ENCODE data around the gene ALK. TPM values are rescaled to one million over a fixed set of nuclear protein-coding genes. Genes with fewer than 3 reads are reported as not detected.

ALK gene
- total RNA-seq, 1 donor, result under 0.01 TPM

DNA sequence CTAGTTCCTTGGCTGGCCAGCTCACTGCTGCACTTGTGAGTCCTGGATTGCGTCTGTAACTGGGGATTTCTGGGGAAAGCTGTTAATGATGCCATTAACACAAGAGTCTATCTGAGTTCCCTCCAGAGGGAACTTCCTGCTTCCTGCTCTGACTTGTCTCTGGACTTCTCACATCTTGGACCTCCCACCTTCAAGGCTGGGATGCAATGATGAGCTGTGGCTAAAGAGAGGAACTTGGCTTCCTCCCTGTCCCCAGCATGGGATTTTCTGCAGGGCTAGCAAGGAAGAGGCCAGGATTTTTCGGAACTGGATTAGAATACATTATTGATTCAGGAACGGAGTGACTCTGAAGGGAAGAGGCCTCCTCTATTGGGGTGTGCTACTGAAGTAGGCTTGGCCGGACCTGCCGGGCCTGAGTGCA is 650.7 kb downstream of the ALK start:
- Histone ChIP-seq H3K4me1 (ENCODE audit: insufficient read depth, low read length) (no peaks in the 10 kb centered on the region), H3K27ac (ENCODE audit: low read depth, low read length) (no peak overlapping the region), H3K9me3 (ENCODE audit: low read depth, low read length) (no peaks in the 10 kb centered on the region), H3K36me3 (ENCODE audit: insufficient read depth, low read length) (no peaks in the 10 kb centered on the region), H3K4me2 (ENCODE audit: insufficient read depth, low read length) (no peak overlapping the region), H4K20me1 (ENCODE audit: insufficient read depth, low read length) (no peaks in the 10 kb centered on the region), H3K4me3 (ENCODE audit: insufficient read depth, low read length) (no peak overlapping the region), H3K27me3 (ENCODE audit: insufficient read depth, low read length) (peaks cover 17% of the 10 kb centered on the region), H2AFZ (ENCODE audit: low read length) (no peak overlapping the region), H3K79me2 (ENCODE audit: insufficient read depth, low read length) (no peaks in the 10 kb centered on the region)
- DNase-seq (ENCODE audit: insufficient read length, low spot score, missing footprints), result no peak
- TF ChIP-seq CTCF (IDR thresholded peaks at IDR 0.05; ENCODE audit: extremely low read depth, low read depth, low read length), result no peak

GRCh38 chr2:29269765-29270109 is 651.6 kb downstream of the ALK start:
- Histone ChIP-seq H3K79me2 (ENCODE audit: insufficient read depth, low read length) (no peaks in the 10 kb centered on the region), H3K9me3 (ENCODE audit: low read depth, low read length) (no peaks in the 10 kb centered on the region), H3K36me3 (ENCODE audit: insufficient read depth, low read length) (no peaks in the 10 kb centered on the region), H2AFZ (ENCODE audit: low read length) (no peak overlapping the region), H4K20me1 (ENCODE audit: insufficient read depth, low read length) (no peaks in the 10 kb centered on the region), H3K27me3 (ENCODE audit: insufficient read depth, low read length) (peaks cover 14% of the 10 kb centered on the region), H3K4me2 (ENCODE audit: insufficient read depth, low read length) (no peak overlapping the region), H3K27ac (ENCODE audit: low read depth, low read length) (no peak overlapping the region), H3K4me3 (ENCODE audit: insufficient read depth, low read length) (no peak overlapping the region), H3K4me1 (ENCODE audit: insufficient read depth, low read length) (no peaks in the 10 kb centered on the region)
- no peak for TF ChIP-seq CTCF (IDR thresholded peaks at IDR 0.05; ENCODE audit: extremely low read depth, low read depth, low read length)
- no peak for DNase-seq (ENCODE audit: insufficient read length, low spot score, missing footprints)

DNA sequence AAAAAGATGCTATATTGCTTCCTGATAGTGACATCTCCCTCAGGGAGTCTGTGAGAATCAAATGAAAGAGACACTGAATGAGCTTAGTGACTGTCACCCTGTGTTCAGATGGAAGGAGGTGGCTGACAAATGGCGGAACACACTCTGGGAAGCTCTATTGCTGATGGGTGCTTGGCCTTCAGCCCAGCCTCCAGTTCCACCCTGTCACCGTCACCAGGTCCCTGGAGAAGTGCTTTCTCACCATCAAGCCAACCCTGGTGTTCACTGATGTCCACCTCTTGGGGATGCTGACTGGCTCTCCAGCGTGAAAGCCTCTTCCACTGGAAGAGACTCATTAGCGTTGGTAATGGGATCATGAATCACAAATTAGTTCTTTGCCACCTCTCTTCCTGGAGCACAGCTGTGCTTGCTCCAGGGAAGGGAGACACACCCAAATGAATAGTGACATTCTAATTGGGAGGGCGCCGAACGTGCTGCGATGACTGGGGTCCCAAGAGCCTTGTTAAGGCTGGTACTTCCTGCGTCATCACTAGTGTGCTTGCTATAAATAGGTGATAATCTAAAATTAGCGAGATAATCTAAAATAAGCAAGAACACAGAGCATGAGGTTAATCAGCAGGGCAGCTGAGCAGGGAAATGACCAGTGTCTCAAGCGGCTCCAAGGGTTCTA is 652.2 kb downstream of the ALK start:
- H3K9me3 ChIP-seq (ENCODE audit: low read depth, low read length), result no peaks in the 10 kb centered on the region
- H3K79me2 ChIP-seq (ENCODE audit: insufficient read depth, low read length), result no peaks in the 10 kb centered on the region
- no peak overlapping the region for H2AFZ ChIP-seq (ENCODE audit: low read length)
- no peaks in the 10 kb centered on the region for H3K36me3 ChIP-seq (ENCODE audit: insufficient read depth, low read length)
- H3K4me2 ChIP-seq (ENCODE audit: insufficient read depth, low read length), result no peak overlapping the region
- H3K4me1 ChIP-seq (ENCODE audit: insufficient read depth, low read length), result no peaks in the 10 kb centered on the region
- TF ChIP-seq CTCF (IDR thresholded peaks at IDR 0.05; ENCODE audit: extremely low read depth, low read depth, low read length), result no peak
- no peaks in the 10 kb centered on the region for H4K20me1 ChIP-seq (ENCODE audit: insufficient read depth, low read length)
- no peak overlapping the region for H3K27ac ChIP-seq (ENCODE audit: low read depth, low read length)
- peaks cover 14% of the 10 kb centered on the region for H3K27me3 ChIP-seq (ENCODE audit: insufficient read depth, low read length)
- no peak overlapping the region for H3K4me3 ChIP-seq (ENCODE audit: insufficient read depth, low read length)
- no peak for DNase-seq (ENCODE audit: insufficient read length, low spot score, missing footprints)

DNA sequence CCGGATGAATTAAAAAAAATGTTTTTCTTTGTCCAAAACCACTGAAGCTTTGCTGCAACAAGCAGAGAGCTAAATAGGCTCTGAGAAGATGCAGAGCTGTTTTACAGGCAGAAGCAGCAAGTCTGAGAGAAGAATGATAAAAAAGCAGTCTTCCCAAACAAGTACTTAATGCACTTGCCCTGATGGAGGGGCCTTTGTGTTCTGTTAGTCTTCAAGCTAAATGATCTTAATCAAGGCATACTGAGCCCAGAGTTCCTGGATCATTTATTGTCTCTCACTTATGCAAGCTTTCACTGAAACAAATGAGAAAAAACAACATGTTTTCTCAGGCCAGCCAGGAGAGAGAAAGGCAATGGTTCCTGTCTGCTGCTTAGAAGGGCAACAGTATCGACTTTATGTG is 653.7 kb downstream of the ALK start:
- no peak overlapping the region for H2AFZ ChIP-seq (ENCODE audit: low read length)
- H4K20me1 ChIP-seq (ENCODE audit: insufficient read depth, low read length), result no peaks in the 10 kb centered on the region
- no peaks in the 10 kb centered on the region for H3K79me2 ChIP-seq (ENCODE audit: insufficient read depth, low read length)
- H3K4me3 ChIP-seq (ENCODE audit: insufficient read depth, low read length), result no peak overlapping the region
- no peak for DNase-seq (ENCODE audit: insufficient read length, low spot score, missing footprints)
- no peaks in the 10 kb centered on the region for H3K4me1 ChIP-seq (ENCODE audit: insufficient read depth, low read length)
- no peak overlapping the region for H3K27ac ChIP-seq (ENCODE audit: low read depth, low read length)
- H3K27me3 ChIP-seq (ENCODE audit: insufficient read depth, low read length), result peaks cover 10% of the 10 kb centered on the region
- TF ChIP-seq CTCF (IDR thresholded peaks at IDR 0.05; ENCODE audit: extremely low read depth, low read depth, low read length), result no peak
- H3K4me2 ChIP-seq (ENCODE audit: insufficient read depth, low read length), result no peak overlapping the region
- H3K36me3 ChIP-seq (ENCODE audit: insufficient read depth, low read length), result no peaks in the 10 kb centered on the region
- H3K9me3 ChIP-seq (ENCODE audit: low read depth, low read length), result no peaks in the 10 kb centered on the region

All from osteoblast (primary cell).